ENCODE measurements around the gene AKR1C3.
"Not testable (repeated sequence)": the region's sequence is repeated elsewhere in the genome, so short reads cannot be mapped to it uniquely, and the experiment has no call there.

AKR1C3 gene

DNA sequence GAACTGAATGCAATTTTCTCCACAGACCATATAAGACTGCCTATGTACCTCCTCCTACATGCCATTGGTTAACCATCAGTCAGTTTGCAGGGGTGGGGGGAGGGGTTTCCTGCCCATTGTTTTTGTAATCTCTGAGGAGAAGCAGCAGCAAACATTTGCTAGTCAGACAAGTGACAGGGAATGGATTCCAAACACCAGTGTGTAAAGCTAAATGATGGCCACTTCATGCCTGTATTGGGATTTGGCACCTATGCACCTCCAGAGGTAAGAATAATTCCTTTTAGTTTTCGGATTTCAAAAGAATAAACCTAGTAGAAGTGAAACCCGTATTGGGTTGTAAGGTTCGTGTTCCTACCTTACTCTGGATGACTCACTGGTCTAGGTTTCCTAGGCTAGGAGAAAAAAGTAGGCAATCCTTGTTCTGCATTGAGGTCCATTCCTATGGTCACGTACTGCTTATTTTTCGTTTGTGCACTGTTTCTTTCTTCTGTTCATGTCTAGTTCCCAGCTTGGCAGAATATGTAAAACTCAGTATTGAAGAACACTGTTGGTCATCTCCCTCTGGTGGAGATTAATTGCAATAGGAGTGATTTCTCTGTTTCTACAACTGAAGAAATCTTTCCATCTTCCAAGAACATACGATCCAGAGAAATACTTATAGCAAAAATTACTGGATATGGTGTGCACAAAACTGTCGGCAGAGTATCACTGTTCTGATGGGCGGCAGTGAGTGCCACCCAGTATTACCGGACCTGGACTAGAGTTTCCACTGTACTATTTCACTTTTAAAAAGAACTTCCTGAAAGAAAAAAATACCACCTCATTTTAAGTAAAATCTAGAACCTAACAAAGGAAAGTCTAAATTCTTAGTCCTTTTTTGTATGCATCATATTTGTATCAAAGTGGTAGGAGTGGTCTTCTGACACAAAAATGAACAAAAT is at the start of gene AKR1C3:
Gene AKR1C3, plus strand, starts transcription at position 150 of the 941 bp plus-strand sequence. Its CDS starts 31 bp downstream, at position 181.
- peak; percentile 24 for DNase-seq

DNA sequence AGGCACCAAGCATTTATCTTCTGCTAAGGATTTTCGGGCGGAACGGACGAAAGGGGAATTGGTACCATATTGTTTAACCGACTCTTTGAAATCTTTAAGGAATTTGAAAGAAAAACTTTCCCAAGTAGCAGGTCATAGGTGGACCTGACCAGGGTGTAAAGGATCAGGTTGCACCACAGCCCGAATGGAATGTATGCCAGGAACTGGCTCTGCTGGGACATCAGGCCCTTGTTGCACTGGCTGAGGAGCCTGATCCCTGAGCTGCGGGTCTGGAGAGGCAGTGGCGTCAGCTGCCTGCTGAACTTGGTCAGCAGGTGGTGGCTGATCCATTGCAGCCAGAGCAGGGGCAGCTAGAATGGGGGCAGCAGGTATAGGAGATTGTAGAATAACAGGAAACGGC is 49.1 kb upstream of the AKR1C3 start:
- DNase-seq, result no peak

DNA sequence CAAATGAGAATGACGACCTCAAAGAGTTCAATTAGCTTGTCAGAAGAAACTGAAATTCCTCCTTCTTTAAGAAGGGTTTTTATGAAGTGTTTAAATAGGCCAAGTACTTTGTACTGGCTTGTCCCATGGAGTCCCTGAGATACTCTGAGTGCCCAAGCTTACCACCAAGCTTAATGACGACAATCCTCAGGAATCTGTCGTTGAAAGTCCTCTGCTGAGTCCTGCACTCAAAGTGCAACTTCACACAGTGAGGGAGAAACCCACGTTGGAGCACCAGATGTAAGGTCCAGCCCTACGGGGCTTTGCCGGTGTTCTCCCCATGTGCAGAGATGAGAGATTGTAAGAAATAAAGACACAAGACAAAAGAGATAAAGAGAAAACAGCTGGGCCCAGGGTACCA is 47.8 kb upstream of the AKR1C3 start:
- DNase-seq, result no peak

DNA sequence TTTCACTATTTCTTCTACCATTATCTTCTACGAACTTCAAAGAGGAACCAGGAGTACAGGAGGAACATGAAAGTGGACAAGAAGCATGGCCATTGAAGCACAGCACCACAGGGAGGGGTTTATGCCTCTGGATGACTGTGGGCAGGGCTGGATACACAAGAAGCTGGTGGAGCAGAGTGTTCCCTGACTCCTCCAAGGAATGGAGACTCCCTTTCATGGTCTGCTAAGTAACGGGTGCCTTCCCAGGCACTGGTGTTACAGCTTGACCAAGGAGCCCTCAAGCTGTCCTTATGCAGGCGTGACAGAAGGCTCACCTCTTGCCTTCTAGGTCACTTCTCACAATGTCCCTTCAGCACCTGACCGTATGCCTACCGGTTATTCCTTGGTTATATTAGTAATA is 47.2 kb upstream of the AKR1C3 start:
- DNase-seq, result not testable (repeated sequence)

DNA sequence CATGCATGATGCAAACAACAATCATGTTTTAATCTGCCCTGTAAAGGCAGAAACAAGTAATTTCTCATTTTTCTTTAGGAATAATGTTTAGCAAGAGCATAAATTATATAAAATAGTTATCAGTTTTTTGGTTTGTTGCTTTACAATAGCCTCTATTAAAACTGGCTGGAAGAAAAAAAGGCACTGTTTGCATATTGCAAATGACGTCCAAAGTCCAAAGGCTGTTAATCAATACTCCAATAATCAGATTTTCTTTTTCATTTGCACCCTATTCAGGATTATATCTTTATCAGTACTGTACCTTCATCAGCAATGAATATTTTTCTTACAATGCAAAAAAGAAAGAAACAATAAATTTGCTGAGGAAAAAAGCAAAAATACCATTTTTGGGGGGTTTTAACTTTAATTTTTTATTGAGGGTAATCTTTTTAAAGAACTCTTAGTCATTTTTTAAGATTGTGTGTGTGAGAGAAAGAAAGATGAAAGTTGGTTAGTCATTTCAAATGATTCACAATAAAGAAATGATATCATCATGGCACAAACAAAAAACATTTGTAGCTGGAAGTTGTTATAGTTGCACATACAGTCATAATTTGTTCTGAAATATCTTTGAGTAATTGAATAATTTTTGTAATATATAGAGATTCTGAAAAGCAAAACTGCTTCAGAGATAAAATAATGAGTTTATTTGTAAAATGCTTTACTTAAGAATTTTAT is 46.1 kb upstream of the AKR1C3 start:
- DNase-seq, result no peak

DNA sequence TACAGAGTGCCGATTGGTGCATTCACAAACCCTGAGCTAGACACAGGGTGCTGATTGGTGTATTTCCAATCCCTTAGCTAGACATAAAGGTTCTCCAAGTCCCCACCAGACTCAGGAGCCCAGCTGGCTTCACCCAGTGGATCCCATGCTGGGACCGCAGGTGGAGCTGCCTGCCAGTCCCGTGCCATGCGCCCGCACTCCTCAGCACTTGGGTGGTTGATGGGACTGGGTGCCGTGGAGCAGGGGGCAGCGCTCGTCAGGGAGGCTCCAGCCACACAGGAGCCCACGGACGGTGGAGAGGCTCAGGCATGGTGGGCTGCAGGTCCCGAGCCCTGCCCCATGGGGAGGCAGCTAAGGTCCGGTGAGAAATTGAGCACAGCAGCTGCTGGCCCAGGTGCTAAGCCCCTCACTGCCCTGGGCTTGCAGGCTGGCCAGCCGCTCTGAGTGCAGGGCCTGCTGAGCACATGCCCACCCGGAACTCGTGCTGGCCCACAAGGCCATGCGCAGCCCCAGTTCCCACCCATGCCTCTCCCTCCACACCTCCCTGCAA is 41.2 kb upstream of the AKR1C3 start:
- DNase-seq, result not testable (repeated sequence)

DNA sequence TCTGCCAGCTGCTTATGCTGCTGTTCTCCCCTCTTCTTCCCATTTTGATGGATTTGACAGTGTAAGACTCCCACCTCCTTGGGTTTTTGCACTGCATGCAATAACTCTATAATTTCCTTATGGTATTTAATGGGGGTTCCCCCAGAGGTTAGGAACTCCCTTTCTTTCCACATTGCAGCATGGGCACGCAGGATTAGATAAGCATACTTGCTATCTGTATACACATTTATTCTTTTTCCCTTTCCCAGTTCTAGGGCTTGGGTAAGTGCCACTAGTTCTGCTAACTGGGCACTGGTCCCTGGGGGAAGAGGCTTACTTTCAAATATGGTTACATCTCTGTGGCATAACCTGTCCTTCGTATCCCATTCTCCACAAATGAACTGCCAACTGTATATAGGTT is 39.4 kb upstream of the AKR1C3 start:
- DNase-seq, result not testable (repeated sequence)

DNA sequence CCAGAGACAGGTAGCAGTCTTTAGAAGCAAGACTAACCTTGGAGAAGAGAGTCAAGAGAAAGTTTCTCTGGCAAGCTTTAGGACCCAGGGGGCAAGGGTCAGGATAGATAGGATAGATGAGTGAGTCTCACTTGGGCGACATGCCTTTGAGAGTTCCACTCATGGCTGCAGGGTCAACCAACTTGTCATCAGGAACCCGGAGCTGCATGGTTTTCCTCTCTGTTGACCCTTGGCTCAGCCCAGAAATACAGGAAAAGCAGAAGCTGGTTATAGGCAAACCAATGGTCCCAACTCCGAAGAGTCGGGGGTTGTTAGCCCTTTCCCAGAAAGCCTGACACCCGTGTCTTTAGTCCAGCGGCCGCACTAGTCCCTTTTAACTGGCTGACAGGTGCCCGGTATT is 34.9 kb upstream of the AKR1C3 start:
- DNase-seq, result not testable (repeated sequence)

DNA sequence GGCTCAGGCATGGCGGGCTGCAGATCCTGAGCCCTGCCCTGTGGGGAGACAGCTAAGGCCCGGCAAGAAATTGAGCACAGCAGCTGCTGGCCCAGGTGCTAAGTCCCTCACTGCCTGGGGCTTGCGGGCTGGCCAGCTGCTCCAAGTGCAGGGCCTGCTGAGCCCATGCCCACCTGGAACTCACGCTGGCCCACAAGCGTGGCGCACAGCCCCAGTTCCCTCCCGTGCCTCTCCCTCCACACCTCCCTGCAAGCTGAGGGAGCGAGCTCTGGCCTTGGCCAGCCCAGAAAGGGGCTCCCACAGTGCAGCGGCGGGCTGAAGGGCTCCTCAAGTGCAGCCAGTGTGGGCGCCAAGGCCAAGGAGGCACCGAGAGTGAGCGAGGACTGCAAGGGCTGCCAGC is 33.4 kb upstream of the AKR1C3 start:
- not testable (repeated sequence) for DNase-seq

DNA sequence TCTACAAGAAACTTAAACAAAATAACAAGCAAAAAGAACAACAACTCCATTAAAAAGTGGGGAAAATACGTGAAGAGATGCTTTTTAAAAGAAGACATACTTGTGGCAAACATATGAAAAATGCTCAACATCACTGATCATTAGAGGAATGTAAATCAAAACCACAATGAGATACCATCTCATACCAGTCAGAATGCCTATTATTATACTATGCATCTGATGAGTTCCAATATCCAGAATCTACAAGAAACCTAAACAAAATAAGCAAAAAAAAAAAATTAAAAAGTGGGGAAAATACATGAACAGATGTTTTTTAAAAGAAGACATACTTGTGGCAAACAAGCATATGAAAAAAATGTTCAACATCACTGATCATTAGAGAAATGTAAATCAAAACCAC is 29.6 kb upstream of the AKR1C3 start:
- no peak for DNase-seq

DNA sequence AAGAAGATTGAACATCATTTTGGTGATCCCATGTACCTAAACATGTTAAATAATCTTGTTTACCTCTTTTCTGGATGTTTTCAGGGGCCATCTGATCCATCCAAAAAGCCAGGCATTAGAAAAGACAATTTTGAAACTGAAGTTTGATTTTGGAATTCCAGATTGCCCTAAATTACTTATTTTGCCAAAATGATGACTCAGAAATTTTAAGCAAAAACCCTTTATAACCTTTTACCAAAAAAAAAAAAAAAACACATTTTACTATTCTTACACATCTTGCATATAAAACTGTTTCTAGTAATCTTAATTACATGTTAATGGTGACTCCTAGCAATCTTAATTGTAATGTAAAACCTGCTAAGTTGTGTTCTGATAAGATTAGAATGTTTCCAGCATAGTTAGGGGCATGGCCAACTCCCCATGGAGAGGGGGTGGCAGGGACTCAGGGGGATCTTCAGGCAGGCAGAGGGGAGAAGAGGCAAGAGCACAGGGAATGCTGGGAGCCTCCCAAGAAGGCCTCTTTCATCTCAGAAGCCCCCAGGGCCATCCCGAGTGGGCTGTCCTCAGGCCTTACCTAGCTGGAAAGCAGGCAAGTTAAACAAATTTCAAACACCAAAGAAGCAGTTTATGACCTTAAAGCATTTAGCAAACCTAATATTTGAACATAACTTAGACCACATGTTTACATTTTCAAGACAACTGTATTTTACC is 25.8 kb upstream of the AKR1C3 start:
- DNase-seq, result no peak

DNA sequence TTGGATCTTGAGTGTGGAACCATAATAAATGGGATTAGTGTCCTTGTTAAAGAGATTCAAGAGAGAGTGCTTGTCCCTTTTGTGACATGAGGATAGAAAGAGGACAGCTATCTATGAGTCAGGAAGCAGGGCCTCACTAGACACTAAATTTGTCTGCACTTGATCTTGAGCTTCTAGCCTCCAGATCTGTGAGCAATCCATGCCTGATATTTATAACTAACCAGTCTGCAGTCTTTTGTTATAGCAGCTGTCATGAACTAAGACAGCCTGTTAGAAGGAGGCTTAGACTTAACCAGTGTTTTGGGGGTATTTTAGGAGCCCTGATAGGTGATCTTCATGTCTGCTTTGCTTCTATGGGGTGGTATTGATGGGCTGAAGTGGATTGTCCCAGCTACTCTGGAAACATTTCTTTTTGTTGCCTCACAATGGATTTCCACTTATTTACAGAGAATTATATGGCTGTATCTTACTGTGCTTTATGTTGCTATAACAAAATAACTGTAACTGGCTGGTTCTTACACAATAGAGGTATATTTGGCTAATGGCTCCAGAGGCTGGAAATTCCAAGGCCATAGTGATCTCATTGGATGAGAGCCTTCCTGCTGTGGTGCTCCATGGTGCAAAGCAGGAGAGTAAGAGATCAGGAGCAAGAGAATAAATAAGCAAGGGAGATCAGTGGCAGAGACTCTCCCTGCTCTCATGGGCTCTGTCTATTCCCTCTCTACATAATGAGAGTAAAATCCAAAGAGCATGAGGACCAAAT is 23.4 kb upstream of the AKR1C3 start:
- no peak for DNase-seq

DNA sequence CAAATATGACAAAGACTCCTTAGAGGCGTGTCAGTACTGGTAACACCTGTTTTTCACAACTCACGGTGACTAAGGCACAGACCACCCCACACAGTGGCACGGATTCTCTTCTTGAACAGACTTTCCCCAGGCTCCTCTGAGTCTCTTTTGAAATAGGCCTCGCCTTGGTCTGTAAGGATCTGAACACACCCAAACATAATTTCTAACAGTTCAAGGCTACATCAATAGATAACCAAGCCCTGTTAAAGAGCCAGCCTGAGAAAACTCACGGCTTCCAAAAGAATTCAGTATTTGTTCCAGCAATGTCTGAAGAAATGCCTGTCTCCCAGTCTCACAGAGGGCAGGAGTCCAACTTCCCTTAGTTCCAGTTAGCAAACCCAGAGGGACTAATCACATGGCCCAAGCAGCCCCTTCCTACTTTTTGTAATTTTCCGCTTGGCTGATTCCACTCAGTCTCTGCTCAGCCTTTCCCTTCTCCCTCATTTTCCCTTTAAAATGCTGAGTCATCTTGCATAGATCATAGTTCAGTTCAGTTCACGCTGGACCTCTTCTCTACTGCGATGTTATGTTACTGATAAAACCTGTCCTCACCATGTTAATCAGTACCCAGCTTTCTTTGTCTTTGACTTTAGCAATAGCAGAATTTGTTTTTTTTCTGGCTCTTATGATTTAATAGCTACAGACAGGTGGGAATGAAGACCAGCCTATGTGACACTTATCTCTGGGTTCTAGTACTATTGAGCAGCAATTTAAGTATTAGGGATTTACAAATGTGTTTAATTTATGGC is 22.6 kb upstream of the AKR1C3 start:
- DNase-seq, result peak; percentile 40

DNA sequence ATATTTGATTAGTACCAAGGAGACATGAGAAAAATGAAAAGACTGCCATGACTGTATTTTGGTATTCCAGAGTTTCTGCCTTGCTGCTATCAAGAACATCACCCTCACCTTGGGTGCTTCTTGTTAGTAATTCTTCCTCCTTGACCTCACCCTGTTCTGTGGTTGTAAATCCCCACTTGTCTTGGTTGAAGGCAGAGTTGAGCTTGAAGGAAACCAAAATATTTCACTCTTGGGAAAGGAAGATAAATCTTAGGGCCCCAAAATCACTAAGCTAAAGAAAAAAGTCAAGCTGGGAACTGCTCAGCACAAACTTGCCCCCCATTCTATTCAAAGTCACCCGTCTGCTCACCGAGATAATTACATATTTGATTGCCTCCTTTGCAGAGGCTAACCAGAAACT is 20.6 kb upstream of the AKR1C3 start:
- no peak for DNase-seq

DNA sequence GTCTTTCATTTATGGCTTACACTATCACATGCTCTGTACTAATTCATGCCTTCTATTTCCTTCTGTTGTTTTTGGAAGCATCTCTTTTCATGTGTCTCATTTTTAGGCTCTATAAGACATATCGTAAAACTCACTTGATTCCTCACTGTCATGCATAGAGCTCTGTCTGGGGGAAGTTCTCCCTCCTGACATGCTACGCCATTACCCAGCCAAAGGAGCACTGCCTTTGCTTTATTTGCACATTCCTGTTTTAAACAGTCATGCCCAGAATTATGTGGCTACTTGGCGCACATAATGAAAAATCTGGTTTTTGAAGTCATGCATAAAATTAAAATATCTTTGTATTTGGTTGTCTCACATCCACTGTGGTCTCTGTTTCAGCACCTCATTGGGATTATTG is 17.6 kb upstream of the AKR1C3 start:
- DNase-seq, result no peak

DNA sequence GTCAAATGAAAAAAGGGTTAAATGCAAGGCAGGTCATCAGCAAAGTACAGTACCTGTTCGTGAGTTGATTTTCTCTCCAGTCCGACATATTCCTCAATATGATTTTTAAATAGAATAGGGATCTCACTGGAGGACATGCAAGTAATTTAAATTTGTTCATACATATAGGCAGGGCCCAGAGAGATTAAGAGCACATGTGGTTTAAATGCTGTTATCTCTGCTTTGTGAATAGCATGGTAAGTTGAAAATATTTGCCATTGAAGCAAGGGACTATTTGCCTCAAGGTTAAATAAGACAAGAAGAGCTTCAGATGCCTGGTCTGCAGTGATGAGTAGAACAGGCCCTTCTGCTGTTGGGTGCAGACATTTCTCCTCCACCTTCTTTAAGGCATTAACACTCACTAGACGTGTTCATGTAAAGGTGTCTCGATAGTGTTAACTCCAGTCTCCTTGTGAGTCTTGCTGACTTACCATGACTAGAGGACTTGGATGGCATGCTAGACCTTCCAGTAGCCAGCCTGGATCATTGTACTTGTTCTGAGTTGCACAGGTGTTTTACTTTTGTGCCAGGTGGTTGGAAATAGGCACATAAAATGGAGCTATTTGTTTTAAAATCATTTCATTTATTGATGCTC is 15.6 kb upstream of the AKR1C3 start:
- no peak for DNase-seq

DNA sequence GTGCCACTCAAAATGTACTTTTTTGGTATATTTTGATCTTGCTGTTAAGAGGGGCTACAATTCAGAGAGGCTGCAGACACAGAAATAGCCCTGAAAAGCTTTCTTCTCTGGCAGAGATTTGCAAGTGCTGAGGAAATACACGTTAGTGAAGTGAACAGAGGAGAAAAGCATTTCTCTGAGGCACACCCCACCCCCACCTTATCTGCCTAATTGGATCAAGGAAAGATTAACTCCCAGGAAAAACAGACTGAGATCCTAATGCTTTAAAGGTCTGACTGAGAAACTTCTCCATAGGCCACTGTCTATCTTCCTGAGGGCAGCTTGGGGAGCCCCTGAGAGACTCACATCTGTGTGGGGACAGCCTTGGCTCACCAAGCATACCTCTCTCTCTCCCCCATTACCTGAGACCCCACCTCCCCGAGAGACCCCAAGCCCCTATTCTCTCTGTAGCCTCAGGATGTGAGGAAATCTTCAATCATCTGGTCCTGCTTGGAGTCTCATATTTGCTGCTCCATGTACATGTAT is 14.8 kb upstream of the AKR1C3 start:
- DNase-seq, result no peak

DNA sequence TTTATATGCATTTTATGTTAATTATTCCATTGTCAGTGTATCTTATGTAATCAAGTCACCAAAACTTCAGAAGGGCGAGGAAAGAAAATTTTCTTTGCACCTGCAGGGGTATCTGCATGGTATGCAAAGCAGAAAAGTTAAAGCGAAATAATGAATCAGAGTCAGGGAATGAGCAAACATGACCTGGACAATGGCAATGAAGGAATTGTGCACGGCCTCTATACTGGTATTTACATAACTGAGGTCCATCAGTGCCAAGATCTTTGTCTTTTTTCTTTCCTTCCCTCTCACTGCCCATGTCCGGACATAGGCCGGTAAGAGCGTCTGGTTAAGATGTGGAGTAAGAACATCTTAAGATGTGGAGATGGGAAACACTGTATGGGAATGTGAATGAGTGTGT is 14.4 kb upstream of the AKR1C3 start:
- DNase-seq, result no peak

DNA sequence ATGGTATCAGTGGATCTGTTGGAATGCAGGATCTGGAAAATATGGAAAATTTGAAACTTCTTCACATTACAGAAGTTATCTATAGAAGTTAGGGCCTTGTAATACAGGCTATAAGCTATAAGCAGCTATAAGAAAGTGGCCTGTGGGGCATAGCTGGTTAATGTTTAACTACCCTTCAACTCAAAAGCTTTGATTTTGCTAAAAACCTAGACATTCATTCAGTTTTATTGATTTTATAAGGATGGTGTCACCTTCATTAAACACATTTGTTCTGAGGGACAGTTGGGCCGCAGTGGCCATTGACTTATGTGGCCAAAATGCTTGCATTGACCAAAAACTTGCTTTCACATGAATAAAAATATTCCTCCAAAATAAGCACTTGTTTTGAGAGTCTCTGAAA is 13.1 kb upstream of the AKR1C3 start:
- no peak for DNase-seq

DNA sequence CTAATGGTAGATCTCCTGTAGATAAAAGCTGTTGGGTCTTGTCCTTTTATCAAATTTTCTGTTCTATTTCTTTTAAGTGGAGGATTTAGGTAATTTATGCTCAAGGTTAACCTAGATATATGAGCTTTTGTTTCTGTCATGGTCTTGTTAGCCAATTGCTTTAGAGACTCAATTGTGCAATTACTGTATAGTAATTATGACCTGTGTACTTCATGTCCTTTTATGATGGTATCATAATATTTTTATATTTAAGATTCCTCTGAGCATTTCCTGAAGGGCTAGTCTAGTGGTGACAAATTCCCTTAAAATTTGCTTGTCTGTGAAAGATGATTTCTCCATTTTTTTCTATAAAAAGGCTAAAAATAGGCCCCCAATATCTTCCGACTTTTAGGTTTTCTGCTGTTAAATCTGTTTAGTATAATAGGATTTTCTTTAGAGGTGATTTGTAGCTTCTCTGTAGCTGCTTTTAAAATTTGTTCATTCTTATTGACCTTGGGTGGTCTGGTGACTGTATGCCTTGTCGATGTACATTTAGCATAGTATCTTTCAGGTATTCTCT is 5.4 kb upstream of the AKR1C3 start:
- DNase-seq, result no peak

Measured in DMS153 (cell line).